Measurements from ENCODE around the gene PSTPIP2.
"Not testable (repeated sequence)": the region's sequence is repeated elsewhere in the genome, so short reads cannot be mapped to it uniquely, and the experiment has no call there.

PSTPIP2 gene

GRCh38 chr18:45993438-45993837 is 78.6 kb downstream of the PSTPIP2 start:
- peak; percentile 75 for DNase-seq (ENCODE audit: low read depth)
- no peak overlapping the region for H3K4me3 ChIP-seq (ENCODE audit: low read depth, low read length)
- no peak for TF ChIP-seq CTCF (conservative IDR thresholded peaks at IDR 0.05; ENCODE audit: low read depth, low read length)

GRCh38 chr18:45992527-45992926 is 79.5 kb downstream of the PSTPIP2 start:
- DNase-seq (ENCODE audit: low read depth); H3K4me3 ChIP-seq (ENCODE audit: low read depth, low read length): not testable (repeated sequence)

- TF ChIP-seq CTCF (conservative IDR thresholded peaks at IDR 0.05; ENCODE audit: low read depth, low read length) = no peak
- no peak overlapping the region for H3K4me3 ChIP-seq (ENCODE audit: low read depth, low read length)
- no peak for DNase-seq (ENCODE audit: low read depth)
Measured at GRCh38 chr18:45991788-45992187, 80.3 kb downstream of the PSTPIP2 start.

DNA sequence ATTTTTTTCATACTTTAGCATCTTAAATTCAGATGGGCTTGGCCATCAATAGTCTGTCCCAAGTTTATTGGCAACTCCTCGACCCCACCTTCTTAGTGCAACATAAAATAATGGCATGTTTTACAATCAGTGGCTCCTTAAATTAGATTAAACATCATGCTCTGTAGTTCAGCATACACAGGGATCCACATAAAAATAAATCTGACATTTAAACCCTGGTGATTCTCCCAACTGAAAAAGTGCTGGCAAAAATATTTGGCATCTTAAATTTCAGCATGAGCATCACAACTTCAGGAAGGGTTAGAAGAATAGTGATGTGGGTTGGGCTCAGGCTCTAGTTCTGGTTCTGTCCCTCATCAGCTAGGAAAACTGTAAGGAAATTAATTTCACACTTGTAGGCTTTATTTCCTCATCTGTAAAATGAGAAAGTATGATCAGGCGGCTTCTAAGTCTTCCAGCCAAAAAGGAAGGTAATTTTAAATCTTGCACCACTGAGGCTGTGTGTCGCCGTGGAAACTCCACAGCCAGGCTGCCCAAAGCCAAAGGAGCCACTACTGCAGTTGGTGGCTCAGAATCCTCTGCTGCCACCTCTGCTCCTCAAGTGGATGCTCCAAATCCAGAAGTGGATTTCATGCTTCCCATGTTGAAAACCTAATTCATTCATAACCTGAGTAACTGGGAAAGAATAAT is 87.4 kb downstream of the PSTPIP2 start:
- DNase-seq (ENCODE audit: low read depth) = no peak
- no peak for TF ChIP-seq CTCF (conservative IDR thresholded peaks at IDR 0.05; ENCODE audit: low read depth, low read length)
- no peak overlapping the region for H3K4me3 ChIP-seq (ENCODE audit: low read depth, low read length)

DNA sequence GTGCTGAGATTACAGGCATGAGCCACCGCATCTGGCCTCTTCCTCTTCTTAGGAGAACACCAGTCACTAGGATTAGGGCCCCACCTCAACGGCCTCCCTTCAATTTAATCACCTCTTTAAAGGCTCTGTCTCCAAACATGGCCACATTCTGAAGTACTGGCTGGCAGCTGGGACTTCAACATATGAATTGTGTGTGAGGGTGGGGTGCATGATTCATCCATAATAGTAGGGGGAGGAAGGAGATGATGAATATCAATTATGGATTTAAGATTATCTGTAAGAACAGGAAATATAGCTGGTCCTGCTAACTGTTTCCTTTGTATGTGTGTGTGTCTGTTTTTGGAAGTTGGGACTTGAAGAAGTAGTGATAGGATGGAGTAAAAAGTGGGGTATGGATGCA is 90.2 kb downstream of the PSTPIP2 start:
- DNase-seq (ENCODE audit: low read depth) = no peak
- no peak overlapping the region for H3K4me3 ChIP-seq (ENCODE audit: low read depth, low read length)
- no peak for TF ChIP-seq CTCF (conservative IDR thresholded peaks at IDR 0.05; ENCODE audit: low read depth, low read length)

DNA sequence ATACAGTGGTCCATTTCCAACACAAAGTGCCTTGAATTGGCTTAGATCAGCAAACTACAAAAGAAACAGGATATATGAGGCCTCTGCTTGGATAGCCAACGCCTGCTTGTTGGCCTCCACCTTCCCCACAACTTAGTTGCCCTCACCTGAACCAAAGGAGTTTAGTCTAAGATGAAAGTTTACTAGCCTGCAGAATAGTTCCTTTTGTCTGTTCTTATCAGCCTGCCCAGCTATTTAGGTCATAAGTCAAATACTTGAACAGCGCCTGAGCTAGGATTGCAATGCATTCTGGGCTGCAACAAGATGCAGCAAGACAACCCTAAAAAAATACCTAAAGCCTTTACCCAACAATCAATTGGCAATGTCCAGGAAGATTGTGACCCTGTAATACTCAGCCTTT is 91.8 kb downstream of the PSTPIP2 start:
- no peak for DNase-seq (ENCODE audit: low read depth)
- no peak overlapping the region for H3K4me3 ChIP-seq (ENCODE audit: low read depth, low read length)
- TF ChIP-seq CTCF (conservative IDR thresholded peaks at IDR 0.05; ENCODE audit: low read depth, low read length) = no peak

DNA sequence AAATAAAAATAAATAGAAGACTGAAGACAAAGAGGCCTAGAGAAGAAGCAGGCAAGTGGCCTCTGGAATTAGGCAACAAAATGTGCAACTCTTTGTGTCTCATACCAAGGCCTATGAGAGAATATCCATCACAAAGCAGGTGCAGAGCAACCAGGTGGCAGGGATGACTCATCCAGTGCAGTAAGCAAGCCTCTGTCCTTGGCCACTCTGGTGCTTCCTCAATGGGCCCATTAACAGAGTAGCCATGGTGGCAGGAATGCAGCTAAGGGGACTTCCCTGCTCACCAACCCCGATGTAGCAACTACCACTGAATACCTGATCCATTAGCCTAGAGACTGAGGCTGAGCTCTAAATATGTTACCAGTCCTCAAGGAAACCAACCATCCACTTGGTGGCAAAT is 94.0 kb downstream of the PSTPIP2 start:
- no peak overlapping the region for H3K4me3 ChIP-seq (ENCODE audit: low read depth, low read length)
- no peak for TF ChIP-seq CTCF (conservative IDR thresholded peaks at IDR 0.05; ENCODE audit: low read depth, low read length)
- no peak for DNase-seq (ENCODE audit: low read depth)

Measured in choroid plexus epithelial cell (primary cell).